Middle frontal gyrus (tissue), 1 donor: ENCODE results near the gene SCT.
"Not testable (repeated sequence)": the region's sequence is repeated elsewhere in the genome, so short reads cannot be mapped to it uniquely, and the experiment has no call there.

Experiments
- DNase-seq: peaks from one replicate; pipeline ENCODE4 v3.0.0-alpha.2; 2015; ENCODE audit warnings: low spot score; ENCODE audit errors: extremely low spot score

SCT gene

GRCh38 chr11:626475-627307 lies at the start of gene SCT:
TSS of gene SCT (minus strand) at chr11:627181. CDS start at chr11:627143, 38 bp downstream.
- no peak for DNase-seq

- no peak for DNase-seq
Observed at GRCh38 chr11:674406-674805, 47.4 kb upstream of the SCT start.

- DNase-seq, result no peak
Observed at GRCh38 chr11:673866-674265, 46.9 kb upstream of the SCT start.

GRCh38 chr11:665704-666281 lies 38.8 kb upstream of the SCT start:
- DNase-seq, result no peak

- DNase-seq, result no peak
Observed at GRCh38 chr11:665062-665703, 38.2 kb upstream of the SCT start.

GRCh38 chr11:662689-663274 lies 35.8 kb upstream of the SCT start:
- DNase-seq, result no peak

GRCh38 chr11:660681-661444 lies 33.9 kb upstream of the SCT start:
- no peak for DNase-seq

GRCh38 chr11:660281-660680 lies 33.3 kb upstream of the SCT start:
- DNase-seq, result no peak

GRCh38 chr11:659532-660085 lies 32.6 kb upstream of the SCT start:
- DNase-seq, result no peak

GRCh38 chr11:657691-658126 lies 30.7 kb upstream of the SCT start:
- DNase-seq, result no peak

GRCh38 chr11:656866-657265 lies 29.9 kb upstream of the SCT start:
- no peak for DNase-seq

GRCh38 chr11:656426-656825 lies 29.4 kb upstream of the SCT start:
- no peak for DNase-seq

- DNase-seq, result no peak
Observed at GRCh38 chr11:655036-655726, 28.2 kb upstream of the SCT start.

GRCh38 chr11:654444-654843 lies 27.5 kb upstream of the SCT start:
- DNase-seq, result not testable (repeated sequence)

GRCh38 chr11:653837-654236 lies 26.9 kb upstream of the SCT start:
- DNase-seq, result no peak

- DNase-seq, result not testable (repeated sequence)
Observed at GRCh38 chr11:653136-653535, 26.2 kb upstream of the SCT start.

GRCh38 chr11:650482-650881 lies 23.5 kb upstream of the SCT start:
- no peak for DNase-seq

- DNase-seq, result not testable (repeated sequence)
Observed at GRCh38 chr11:647672-648158, 20.7 kb upstream of the SCT start.

- DNase-seq, result no peak
Observed at GRCh38 chr11:646214-646613, 19.2 kb upstream of the SCT start.

GRCh38 chr11:645536-645935 lies 18.6 kb upstream of the SCT start:
- no peak for DNase-seq
